CD4-positive, alpha-beta T cell (primary cell): Measurements from ENCODE around the gene CCL8. TPM values are rescaled to one million over a fixed set of nuclear protein-coding genes. Genes with fewer than 3 reads are reported as not detected.

Source experiments
- ATAC-seq: fragments of 200-7000 bp; cut with Tn5 transposase; one replicate; pipeline ENCODE4 v1.10.0; 2022; ENCODE audit warnings: mild to moderate bottlenecking; ENCODE audit not compliant: poor library complexity
- CTCF ChIA-PET: fragments of 350-600 bp; sonication (Branson Sonifier 250); formaldehyde crosslinking; loops from one replicate; lab custom pipeline; 2021; ENCODE audit warnings: antibody characterized with exemption, inconsistent platforms; lab: Charles Lee
- POLR2A ChIA-PET: fragments of 350-600 bp; sonication (Branson Sonifier 250); formaldehyde crosslinking; loops from one replicate; lab custom pipeline; 2021; ENCODE audit warnings: antibody characterized with exemption, inconsistent platforms; lab: Charles Lee
- DNase-seq, 14 experiments: peaks; one replicate each; pipeline ENCODE4 v3.0.0-alpha.2; 2013 to 2020; ENCODE audit warnings: mixed read lengths in 2 of 14
- H3K27ac ChIP-seq, 2 donors: one replicate each; pipeline versions ENCODE4 v1.5.1 to v1.7.0; 2013; ENCODE audit warnings: low read length in 2 of 2, low read depth in 1 of 2, mild to moderate bottlenecking in 1 of 2
- H3K27me3 ChIP-seq, 2 experiments: 1 replicate in 1 of 2; 2 replicates in 1 of 2; pipeline versions ENCODE4 v1.6.1 to v1.7.0; 2013; ENCODE audit warnings: low read length in 2 of 2, control low read depth in 1 of 2, mild to moderate bottlenecking in 1 of 2, moderate library complexity in 1 of 2; ENCODE audit not compliant: insufficient read depth in 2 of 2, control insufficient read depth in 1 of 2
- H3K36me3 ChIP-seq: one replicate; pipeline ENCODE4 v1.6.1; 2013; ENCODE audit warnings: low read length, control low read depth; ENCODE audit not compliant: insufficient read depth
- H3K4me1 ChIP-seq: one replicate; pipeline ENCODE4 v1.6.1; 2013; ENCODE audit warnings: low read length, control low read depth; ENCODE audit not compliant: insufficient read depth
- H3K4me3 ChIP-seq: one replicate; pipeline ENCODE4 v1.5.1; 2013; ENCODE audit warnings: mild to moderate bottlenecking, low read length, moderate library complexity
- H3K9me3 ChIP-seq, 2 experiments: 1 replicate in 1 of 2; 2 replicates in 1 of 2; pipeline versions ENCODE4 v1.6.1 to v1.7.0; 2013; ENCODE audit warnings: low read length in 2 of 2, mild to moderate bottlenecking in 2 of 2, control low read depth in 1 of 2, moderate library complexity in 1 of 2; ENCODE audit not compliant: control insufficient read depth in 1 of 2, insufficient read depth in 1 of 2
- H3K27ac Mint-ChIP-seq: one replicate; pipeline ENCODE4 v1.8.0; 2020; ENCODE audit warnings: mixed read lengths
- H3K27me3 Mint-ChIP-seq: one replicate; pipeline ENCODE4 v1.8.0; 2021; ENCODE audit warnings: mixed read lengths
- H3K36me3 Mint-ChIP-seq: one replicate; pipeline ENCODE4 v1.8.0; 2021; ENCODE audit warnings: low read depth, mixed read lengths
- H3K4me1 Mint-ChIP-seq: one replicate; pipeline ENCODE4 v1.8.0; 2021; ENCODE audit warnings: low read depth, mixed read lengths
- H3K4me3 Mint-ChIP-seq: one replicate; pipeline ENCODE4 v1.8.0; 2020; ENCODE audit warnings: mild to moderate bottlenecking, mixed read lengths
- H3K9me3 Mint-ChIP-seq: one replicate; pipeline ENCODE4 v1.8.0; 2020; ENCODE audit warnings: mixed read lengths
- intact Hi-C, 2 experiments: fragments of 100-400 bp; cut with DNase I in 1 of 2; cut with micrococcal nuclease in 1 of 2; formaldehyde crosslinking; loops; one replicate each; pipeline versions ENCODE4 v1.15.1 to v1.9.0; 2023 to 2025; cut with DNase I, micrococcal nuclease
- total RNA-seq, 174 experiments: library from RNA in 2 of 174; stranded (reverse) in 2 of 174; gene quantifications; one replicate each; pipeline ENCODE4 v1.2.3 and lab custom pipeline; 2021 to 2026
- TF ChIP-seq, protein P1 (sequence below): fragments of 200-600 bp; IDR thresholded peaks from one replicate; pipeline ENCODE4 v1.8.0; 2022; ENCODE audit warnings: antibody characterized with exemption, mild to moderate bottlenecking

CCL8 gene
- total RNA-seq, 2 experiments from 2014 or later: not detected

GRCh38 chr17:34301986-34302385 lies 17.2 kb upstream of the CCL8 start:
- no peak overlapping the region for H3K4me3 ChIP-seq
- H3K9me3 ChIP-seq: no peaks in the 10 kb centered on the region
- Mint-ChIP-seq H3K9me3 (no peaks in the 10 kb centered on the region), H3K4me3 (no peak overlapping the region), H3K36me3 (no peaks in the 10 kb centered on the region), H3K4me1 (no peaks in the 10 kb centered on the region), H3K27me3 (peaks cover 42% of the 10 kb centered on the region), H3K27ac (no peak overlapping the region)
- POLR2A ChIA-PET: no interaction called here
- DNase-seq (no peak), ATAC-seq (no peak)
- H3K27ac ChIP-seq: no peak overlapping the region
- TF ChIP-seq, protein P1, sequence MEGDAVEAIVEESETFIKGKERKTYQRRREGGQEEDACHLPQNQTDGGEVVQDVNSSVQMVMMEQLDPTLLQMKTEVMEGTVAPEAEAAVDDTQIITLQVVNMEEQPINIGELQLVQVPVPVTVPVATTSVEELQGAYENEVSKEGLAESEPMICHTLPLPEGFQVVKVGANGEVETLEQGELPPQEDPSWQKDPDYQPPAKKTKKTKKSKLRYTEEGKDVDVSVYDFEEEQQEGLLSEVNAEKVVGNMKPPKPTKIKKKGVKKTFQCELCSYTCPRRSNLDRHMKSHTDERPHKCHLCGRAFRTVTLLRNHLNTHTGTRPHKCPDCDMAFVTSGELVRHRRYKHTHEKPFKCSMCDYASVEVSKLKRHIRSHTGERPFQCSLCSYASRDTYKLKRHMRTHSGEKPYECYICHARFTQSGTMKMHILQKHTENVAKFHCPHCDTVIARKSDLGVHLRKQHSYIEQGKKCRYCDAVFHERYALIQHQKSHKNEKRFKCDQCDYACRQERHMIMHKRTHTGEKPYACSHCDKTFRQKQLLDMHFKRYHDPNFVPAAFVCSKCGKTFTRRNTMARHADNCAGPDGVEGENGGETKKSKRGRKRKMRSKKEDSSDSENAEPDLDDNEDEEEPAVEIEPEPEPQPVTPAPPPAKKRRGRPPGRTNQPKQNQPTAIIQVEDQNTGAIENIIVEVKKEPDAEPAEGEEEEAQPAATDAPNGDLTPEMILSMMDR: no peak
- intact Hi-C loops: no loop called here
- H3K4me1 ChIP-seq: no peaks in the 10 kb centered on the region
- H3K36me3 ChIP-seq: no peaks in the 10 kb centered on the region
- peaks cover 7 to 8% of the 10 kb centered on the region in 2 experiments for H3K27me3 ChIP-seq
- CTCF ChIA-PET: no interaction called here

- DNase-seq (no peak), ATAC-seq (no peak)
- no peaks in the 10 kb centered on the region for H3K36me3 Mint-ChIP-seq
- peaks cover 46% of the 10 kb centered on the region for H3K27me3 Mint-ChIP-seq
- H3K4me1 Mint-ChIP-seq: no peaks in the 10 kb centered on the region
- H3K27ac Mint-ChIP-seq: no peak overlapping the region
- no peak overlapping the region for H3K27ac ChIP-seq
- H3K36me3 ChIP-seq: no peaks in the 10 kb centered on the region
- H3K9me3 Mint-ChIP-seq: no peaks in the 10 kb centered on the region
- ChIA-PET POLR2A (no interaction called here), CTCF (no interaction called here)
- no peaks in the 10 kb centered on the region for H3K9me3 ChIP-seq
- intact Hi-C loops: no loop called here
- peaks cover 7 to 11% of the 10 kb centered on the region in 2 experiments for H3K27me3 ChIP-seq
- no peak overlapping the region for H3K4me3 ChIP-seq
- H3K4me1 ChIP-seq: no peaks in the 10 kb centered on the region
- no peak overlapping the region for H3K4me3 Mint-ChIP-seq
- TF ChIP-seq, protein P1: no peak
Measured at GRCh38 chr17:34302636-34303035, 16.6 kb upstream of the CCL8 start.

GRCh38 chr17:34303606-34304005 lies 15.6 kb upstream of the CCL8 start:
- Mint-ChIP-seq H3K27ac (no peak overlapping the region), H3K4me3 (no peak overlapping the region), H3K9me3 (no peaks in the 10 kb centered on the region), H3K27me3 (peaks cover 43% of the 10 kb centered on the region), H3K4me1 (no peaks in the 10 kb centered on the region), H3K36me3 (no peaks in the 10 kb centered on the region)
- intact Hi-C loops: no loop called here
- H3K36me3 ChIP-seq: no peaks in the 10 kb centered on the region
- no peak overlapping the region for H3K4me3 ChIP-seq
- no peak overlapping the region for H3K27ac ChIP-seq
- ChIA-PET CTCF (no interaction called here), POLR2A (no interaction called here)
- H3K27me3 ChIP-seq: peaks cover 4 to 12% of the 10 kb centered on the region in 2 experiments
- ATAC-seq (no peak), DNase-seq (no peak)
- H3K9me3 ChIP-seq: no peaks in the 10 kb centered on the region
- no peaks in the 10 kb centered on the region for H3K4me1 ChIP-seq
- TF ChIP-seq, protein P1: no peak
